H1 (cell line): ENCODE measurements around the gene DGKI. TPM values are rescaled to one million over a fixed set of nuclear protein-coding genes. Genes with fewer than 3 reads are reported as not detected.

Source experiments
- CTBP2 ChIP-seq: IDR thresholded peaks from 2 replicates; pipeline ENCODE4 v1.7.0; 2011; ENCODE audit warnings: borderline replicate concordance, mild to moderate bottlenecking, moderate library complexity, mixed read lengths, low read length; ENCODE audit not compliant: insufficient read depth, insufficient read length
- KDM4A ChIP-seq: IDR thresholded peaks from one replicate; pipeline ENCODE4 v1.7.1; 2012; ENCODE audit warnings: low read depth, mild to moderate bottlenecking, moderate library complexity, low read length, inconsistent platforms; ENCODE audit not compliant: severe bottlenecking
- SP1 ChIP-seq: IDR thresholded peaks from 2 replicates; pipeline ENCODE4 v1.6.1; 2011; ENCODE audit warnings: low read depth, low read length
- polyA plus RNA-seq, 7 experiments: library from polyadenylated mRNA; depleted of rRNA in 3 of 7; stranded (reverse) in 5 of 7; unstranded in 2 of 7; fragments of >200 nt in 5 of 7; fragments of 200-250 nt in 2 of 7; gene quantifications; 1 replicate in 5 of 7; 2 replicates in 1 of 7; 4 replicates in 1 of 7; pipeline versions ENCODE4 v1.2.1 to v1.2.3, GENCODE V29; 2011 to 2013; ENCODE audit warnings: missing spikeins in 2 of 7, mixed read lengths in 2 of 7
- total RNA-seq: library from RNA; stranded (reverse); fragmentation: NEBNext Ultra II Directional; extraction: Animal tissue kit (Norgen Biotek cat#: 25700); gene quantifications from 2 replicates; pipeline ENCODE4 v1.2.1, GENCODE V29; 2021
- TF ChIP-seq, protein P1 (sequence below): fragments of 300-600 bp; sonication (generic); IDR thresholded peaks from 2 replicates; pipeline ENCODE4 v1.7.1; 2012; ENCODE audit warnings: low read length, moderate library complexity, mild to moderate bottlenecking, inconsistent platforms; ENCODE audit not compliant: insufficient replicate concordance

The DGKI gene
- total and polyA plus RNA-seq, 2 of the 8 experiments (the other 6 are each of a cell fraction or from before 2014, with no cell fraction given), result 0.20 to 0.71 TPM

DNA sequence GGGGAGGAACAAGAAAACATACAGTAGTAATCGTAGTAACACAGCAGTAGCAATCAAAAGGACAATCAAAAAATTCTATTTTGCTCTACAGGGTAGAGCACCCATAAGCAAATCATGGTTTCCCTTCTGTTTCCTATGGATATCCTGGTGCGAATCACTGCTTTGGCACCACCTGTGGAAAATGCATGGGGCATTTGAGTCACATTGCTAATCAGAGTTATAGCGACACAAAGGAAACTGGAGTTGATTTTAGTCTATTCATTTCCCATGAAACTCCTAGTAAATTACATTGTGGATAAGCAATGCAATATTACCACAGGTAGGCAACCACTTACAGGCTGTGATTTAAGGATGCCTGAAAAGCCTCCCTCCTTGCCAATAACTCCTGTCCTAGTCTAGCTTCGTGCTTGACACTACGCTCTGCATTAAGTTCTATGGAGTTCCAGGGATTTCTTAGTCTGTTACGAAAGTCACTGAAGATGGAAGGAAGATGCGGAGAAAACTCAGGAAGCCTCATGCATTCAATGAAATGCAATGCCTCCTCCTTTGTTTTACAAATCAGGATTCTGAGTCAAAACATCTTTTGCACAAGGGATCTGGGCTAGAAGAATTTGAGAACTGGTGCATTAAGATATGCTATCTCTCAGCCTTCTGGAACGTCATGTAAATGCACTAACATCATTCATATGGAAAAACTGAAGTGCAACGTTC lies 188.4 kb downstream of the DGKI start (continued):
- TF ChIP-seq, protein P1, sequence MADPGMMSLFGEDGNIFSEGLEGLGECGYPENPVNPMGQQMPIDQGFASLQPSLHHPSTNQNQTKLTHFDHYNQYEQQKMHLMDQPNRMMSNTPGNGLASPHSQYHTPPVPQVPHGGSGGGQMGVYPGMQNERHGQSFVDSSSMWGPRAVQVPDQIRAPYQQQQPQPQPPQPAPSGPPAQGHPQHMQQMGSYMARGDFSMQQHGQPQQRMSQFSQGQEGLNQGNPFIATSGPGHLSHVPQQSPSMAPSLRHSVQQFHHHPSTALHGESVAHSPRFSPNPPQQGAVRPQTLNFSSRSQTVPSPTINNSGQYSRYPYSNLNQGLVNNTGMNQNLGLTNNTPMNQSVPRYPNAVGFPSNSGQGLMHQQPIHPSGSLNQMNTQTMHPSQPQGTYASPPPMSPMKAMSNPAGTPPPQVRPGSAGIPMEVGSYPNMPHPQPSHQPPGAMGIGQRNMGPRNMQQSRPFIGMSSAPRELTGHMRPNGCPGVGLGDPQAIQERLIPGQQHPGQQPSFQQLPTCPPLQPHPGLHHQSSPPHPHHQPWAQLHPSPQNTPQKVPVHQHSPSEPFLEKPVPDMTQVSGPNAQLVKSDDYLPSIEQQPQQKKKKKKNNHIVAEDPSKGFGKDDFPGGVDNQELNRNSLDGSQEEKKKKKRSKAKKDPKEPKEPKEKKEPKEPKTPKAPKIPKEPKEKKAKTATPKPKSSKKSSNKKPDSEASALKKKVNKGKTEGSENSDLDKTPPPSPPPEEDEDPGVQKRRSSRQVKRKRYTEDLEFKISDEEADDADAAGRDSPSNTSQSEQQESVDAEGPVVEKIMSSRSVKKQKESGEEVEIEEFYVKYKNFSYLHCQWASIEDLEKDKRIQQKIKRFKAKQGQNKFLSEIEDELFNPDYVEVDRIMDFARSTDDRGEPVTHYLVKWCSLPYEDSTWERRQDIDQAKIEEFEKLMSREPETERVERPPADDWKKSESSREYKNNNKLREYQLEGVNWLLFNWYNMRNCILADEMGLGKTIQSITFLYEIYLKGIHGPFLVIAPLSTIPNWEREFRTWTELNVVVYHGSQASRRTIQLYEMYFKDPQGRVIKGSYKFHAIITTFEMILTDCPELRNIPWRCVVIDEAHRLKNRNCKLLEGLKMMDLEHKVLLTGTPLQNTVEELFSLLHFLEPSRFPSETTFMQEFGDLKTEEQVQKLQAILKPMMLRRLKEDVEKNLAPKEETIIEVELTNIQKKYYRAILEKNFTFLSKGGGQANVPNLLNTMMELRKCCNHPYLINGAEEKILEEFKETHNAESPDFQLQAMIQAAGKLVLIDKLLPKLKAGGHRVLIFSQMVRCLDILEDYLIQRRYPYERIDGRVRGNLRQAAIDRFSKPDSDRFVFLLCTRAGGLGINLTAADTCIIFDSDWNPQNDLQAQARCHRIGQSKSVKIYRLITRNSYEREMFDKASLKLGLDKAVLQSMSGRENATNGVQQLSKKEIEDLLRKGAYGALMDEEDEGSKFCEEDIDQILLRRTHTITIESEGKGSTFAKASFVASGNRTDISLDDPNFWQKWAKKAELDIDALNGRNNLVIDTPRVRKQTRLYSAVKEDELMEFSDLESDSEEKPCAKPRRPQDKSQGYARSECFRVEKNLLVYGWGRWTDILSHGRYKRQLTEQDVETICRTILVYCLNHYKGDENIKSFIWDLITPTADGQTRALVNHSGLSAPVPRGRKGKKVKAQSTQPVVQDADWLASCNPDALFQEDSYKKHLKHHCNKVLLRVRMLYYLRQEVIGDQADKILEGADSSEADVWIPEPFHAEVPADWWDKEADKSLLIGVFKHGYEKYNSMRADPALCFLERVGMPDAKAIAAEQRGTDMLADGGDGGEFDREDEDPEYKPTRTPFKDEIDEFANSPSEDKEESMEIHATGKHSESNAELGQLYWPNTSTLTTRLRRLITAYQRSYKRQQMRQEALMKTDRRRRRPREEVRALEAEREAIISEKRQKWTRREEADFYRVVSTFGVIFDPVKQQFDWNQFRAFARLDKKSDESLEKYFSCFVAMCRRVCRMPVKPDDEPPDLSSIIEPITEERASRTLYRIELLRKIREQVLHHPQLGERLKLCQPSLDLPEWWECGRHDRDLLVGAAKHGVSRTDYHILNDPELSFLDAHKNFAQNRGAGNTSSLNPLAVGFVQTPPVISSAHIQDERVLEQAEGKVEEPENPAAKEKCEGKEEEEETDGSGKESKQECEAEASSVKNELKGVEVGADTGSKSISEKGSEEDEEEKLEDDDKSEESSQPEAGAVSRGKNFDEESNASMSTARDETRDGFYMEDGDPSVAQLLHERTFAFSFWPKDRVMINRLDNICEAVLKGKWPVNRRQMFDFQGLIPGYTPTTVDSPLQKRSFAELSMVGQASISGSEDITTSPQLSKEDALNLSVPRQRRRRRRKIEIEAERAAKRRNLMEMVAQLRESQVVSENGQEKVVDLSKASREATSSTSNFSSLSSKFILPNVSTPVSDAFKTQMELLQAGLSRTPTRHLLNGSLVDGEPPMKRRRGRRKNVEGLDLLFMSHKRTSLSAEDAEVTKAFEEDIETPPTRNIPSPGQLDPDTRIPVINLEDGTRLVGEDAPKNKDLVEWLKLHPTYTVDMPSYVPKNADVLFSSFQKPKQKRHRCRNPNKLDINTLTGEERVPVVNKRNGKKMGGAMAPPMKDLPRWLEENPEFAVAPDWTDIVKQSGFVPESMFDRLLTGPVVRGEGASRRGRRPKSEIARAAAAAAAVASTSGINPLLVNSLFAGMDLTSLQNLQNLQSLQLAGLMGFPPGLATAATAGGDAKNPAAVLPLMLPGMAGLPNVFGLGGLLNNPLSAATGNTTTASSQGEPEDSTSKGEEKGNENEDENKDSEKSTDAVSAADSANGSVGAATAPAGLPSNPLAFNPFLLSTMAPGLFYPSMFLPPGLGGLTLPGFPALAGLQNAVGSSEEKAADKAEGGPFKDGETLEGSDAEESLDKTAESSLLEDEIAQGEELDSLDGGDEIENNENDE, result peak; percentile 18
- TF ChIP-seq CTBP2 (no peak), SP1 (0 out of 2 replicates have a peak, but pooled peaks have one; percentile 15), KDM4A (no peak)
- TF ChIP-seq, all 59 proteins: peak for 4
